Femur (tissue), 1 donor: ENCODE measurements around the gene FHAD1.

Source experiments
- DNase-seq: peaks from one replicate; pipeline ENCODE4 v3.0.0-alpha.2; 2017

Gene FHAD1

GRCh38 chr1:15405106-15405850 lies 158.3 kb downstream of the FHAD1 start:
- no peak for DNase-seq

- DNase-seq, result peak; percentile 85
Measured at GRCh38 chr1:15406614-15407559, 159.9 kb downstream of the FHAD1 start.

GRCh38 chr1:15407580-15407979 lies 160.6 kb downstream of the FHAD1 start:
- DNase-seq, result no peak

- no peak for DNase-seq
Measured at GRCh38 chr1:15408890-15409387, 161.9 kb downstream of the FHAD1 start.

GRCh38 chr1:15409388-15410222 lies 162.6 kb downstream of the FHAD1 start, which contains the start of gene EFHD2:
TSS of gene EFHD2 (plus strand) at chr1:15409888. CDS start at chr1:15409972, 84 bp downstream.
- DNase-seq, result peak; percentile 89

GRCh38 chr1:15410223-15410883 lies 163.3 kb downstream of the FHAD1 start:
- no peak for DNase-seq

- DNase-seq, result no peak
Measured at GRCh38 chr1:15410884-15411245, 163.8 kb downstream of the FHAD1 start.

- DNase-seq, result peak; percentile 79
Measured at GRCh38 chr1:15411593-15412137, 164.6 kb downstream of the FHAD1 start.

- no peak for DNase-seq
Measured at GRCh38 chr1:15412175-15412800, 165.3 kb downstream of the FHAD1 start.

- DNase-seq, result no peak
Measured at GRCh38 chr1:15412843-15413242, 165.8 kb downstream of the FHAD1 start.

GRCh38 chr1:15413563-15414444 lies 166.8 kb downstream of the FHAD1 start:
- no peak for DNase-seq

GRCh38 chr1:15414445-15414983 lies 167.5 kb downstream of the FHAD1 start:
- no peak for DNase-seq

- DNase-seq, result no peak
Measured at GRCh38 chr1:15417059-15417934, 170.3 kb downstream of the FHAD1 start.

GRCh38 chr1:15418806-15419515 lies 171.9 kb downstream of the FHAD1 start:
- no peak for DNase-seq

GRCh38 chr1:15420853-15421465 lies 173.9 kb downstream of the FHAD1 start:
- DNase-seq, result no peak

- DNase-seq, result no peak
Measured at GRCh38 chr1:15422871-15423270, 175.8 kb downstream of the FHAD1 start.

GRCh38 chr1:15423355-15424077 lies 176.5 kb downstream of the FHAD1 start:
- no peak for DNase-seq
